ENCODE measurements around the gene ADAM30. TPM values are rescaled to one million over a fixed set of nuclear protein-coding genes. Genes with fewer than 3 reads are reported as not detected.
A peak's percentile ranks its signal among the peaks of the same experiment; 100 is the strongest.

ADAM30 gene
- total RNA-seq, 1 donor from 2014 or later, result not detected

- DNase-seq (ENCODE audit: extremely low spot score, unreplicated experiment), result no peak
- no peak overlapping the region for H3K4me3 Mint-ChIP-seq
- H3K36me3 Mint-ChIP-seq, result no peaks in the 10 kb centered on the region
- no peak overlapping the region for H3K27ac Mint-ChIP-seq
- no peak for TF ChIP-seq CTCF (conservative IDR thresholded peaks at IDR 0.05)
- peaks cover 8% of the 10 kb centered on the region for H3K9me3 Mint-ChIP-seq
- H3K27me3 Mint-ChIP-seq, result peaks cover 3% of the 10 kb centered on the region
- H3K4me1 Mint-ChIP-seq (ENCODE audit: unreplicated experiment), result no peaks in the 10 kb centered on the region
Observed at GRCh38 chr1:119888476-119888875, 7.8 kb downstream of the ADAM30 start.

- Mint-ChIP-seq H3K27me3 (peaks cover 3% of the 10 kb centered on the region), H3K9me3 (peaks cover 8% of the 10 kb centered on the region), H3K4me1 (ENCODE audit: unreplicated experiment) (no peaks in the 10 kb centered on the region), H3K4me3 (no peak overlapping the region), H3K27ac (no peak overlapping the region), H3K36me3 (no peaks in the 10 kb centered on the region)
- no peak for TF ChIP-seq CTCF (conservative IDR thresholded peaks at IDR 0.05)
- DNase-seq (ENCODE audit: extremely low spot score, unreplicated experiment), result no peak
Observed at GRCh38 chr1:119887427-119887826, 8.9 kb downstream of the ADAM30 start.

- Mint-ChIP-seq H3K27ac (no peak overlapping the region), H3K27me3 (peaks cover 3% of the 10 kb centered on the region), H3K4me1 (ENCODE audit: unreplicated experiment) (no peaks in the 10 kb centered on the region), H3K9me3 (peaks cover 8% of the 10 kb centered on the region), H3K4me3 (no peak overlapping the region), H3K36me3 (no peaks in the 10 kb centered on the region)
- DNase-seq (ENCODE audit: extremely low spot score, unreplicated experiment), result no peak
- peak; percentile 76 for TF ChIP-seq CTCF (conservative IDR thresholded peaks at IDR 0.05)
Observed at GRCh38 chr1:119885903-119886783, 10.2 kb downstream of the ADAM30 start.

GRCh38 chr1:119884711-119885110 lies 11.6 kb downstream of the ADAM30 start:
- Mint-ChIP-seq H3K36me3 (no peaks in the 10 kb centered on the region), H3K4me3 (no peak overlapping the region), H3K27ac (no peak overlapping the region), H3K27me3 (peaks cover 3% of the 10 kb centered on the region), H3K9me3 (peaks cover 8% of the 10 kb centered on the region), H3K4me1 (ENCODE audit: unreplicated experiment) (peaks cover 5% of the 10 kb centered on the region)
- no peak for TF ChIP-seq CTCF (conservative IDR thresholded peaks at IDR 0.05)
- no peak for DNase-seq (ENCODE audit: extremely low spot score, unreplicated experiment)

GRCh38 chr1:119883826-119884225 lies 12.5 kb downstream of the ADAM30 start:
- H3K36me3 Mint-ChIP-seq, result no peaks in the 10 kb centered on the region
- peaks cover 7% of the 10 kb centered on the region for H3K4me1 Mint-ChIP-seq (ENCODE audit: unreplicated experiment)
- no peak overlapping the region for H3K27ac Mint-ChIP-seq
- peaks cover 3% of the 10 kb centered on the region for H3K27me3 Mint-ChIP-seq
- no peak overlapping the region for H3K4me3 Mint-ChIP-seq
- DNase-seq (ENCODE audit: extremely low spot score, unreplicated experiment), result no peak
- no peak for TF ChIP-seq CTCF (conservative IDR thresholded peaks at IDR 0.05)
- peaks cover 7% of the 10 kb centered on the region for H3K9me3 Mint-ChIP-seq

Data from type B pancreatic cell (in vitro differentiated cells).